HepG2 (cell line): ENCODE data around the gene NPC2. TPM values are rescaled to one million over a fixed set of nuclear protein-coding genes. Genes with fewer than 3 reads are reported as not detected.

ENCODE experiments used
- RAD21 ChIP-seq: fragments of 450-650 bp; formaldehyde crosslinking; IDR thresholded peaks from 2 replicates; pipeline ENCODE4 v1.5.0; 2020; ENCODE audit warnings: mild to moderate bottlenecking
- SSRP1 ChIP-seq: IDR thresholded peaks from 2 replicates; pipeline ENCODE4 v1.6.1; 2016; ENCODE audit warnings: control low read depth
- polyA plus RNA-seq, 8 experiments: library from polyadenylated mRNA; depleted of rRNA in 3 of 8; stranded (reverse) in 7 of 8; unstranded in 1 of 8; fragments of >200 nt; fragmentation: Illumina TruSeq in 4 of 8; extraction: Trizol in 4 of 8; gene quantifications; 2 replicates each; pipeline versions ENCODE4 v1.2.1 to v1.2.3, GENCODE V29; 2011 to 2016; ENCODE audit warnings: low read depth in 4 of 8, missing spikeins in 1 of 8, mixed read lengths in 1 of 8; ENCODE audit not compliant: insufficient read depth in 1 of 8
- total RNA-seq, 5 experiments: library from RNA; depleted of rRNA; stranded (reverse); fragments of >200 nt; fragmentation: Illumina TruSeq; extraction: Trizol; gene quantifications; 2 replicates each; pipeline ENCODE4 v1.2.3, GENCODE V29; 2016; ENCODE audit warnings: low read depth in 1 of 5
- TF ChIP-seq, protein P1 (sequence below): sonication (generic); formaldehyde crosslinking; IDR thresholded peaks from one replicate; pipeline ENCODE4 v1.5.1; 2020; ENCODE audit warnings: mild to moderate bottlenecking, missing genetic modification reagents; ENCODE audit errors: not compliant biosample characterization

The NPC2 gene
- total and polyA plus RNA-seq, 2 of the 13 experiments (the other 11 are each of a cell fraction or from before 2014, with no cell fraction given) = 132 to 164 TPM

DNA sequence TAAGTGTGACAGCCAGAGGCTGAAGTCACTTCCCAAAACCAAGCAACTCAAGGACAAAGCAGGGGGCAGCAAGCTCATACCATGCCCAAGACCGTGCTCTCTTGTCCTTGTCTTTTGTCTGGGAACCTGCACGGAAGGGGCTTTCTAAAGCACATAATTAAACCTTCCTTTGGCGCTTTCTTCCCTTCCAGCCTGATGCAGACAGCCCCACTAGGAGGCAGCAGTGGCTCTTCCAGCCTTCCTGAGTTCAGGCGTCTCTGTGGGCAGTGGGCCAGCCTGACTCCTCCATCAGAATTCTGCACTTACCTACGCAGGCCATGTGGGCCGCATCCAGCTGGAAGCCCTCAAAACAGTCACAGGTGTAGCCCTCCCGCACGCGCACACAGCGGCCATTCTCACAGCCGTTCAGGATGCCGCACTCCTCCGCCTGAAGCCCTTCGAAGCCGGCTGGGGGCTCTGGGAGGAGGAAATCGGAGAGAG is 8.1 kb upstream of the NPC2 start (continued):
- TF ChIP-seq, protein P1, sequence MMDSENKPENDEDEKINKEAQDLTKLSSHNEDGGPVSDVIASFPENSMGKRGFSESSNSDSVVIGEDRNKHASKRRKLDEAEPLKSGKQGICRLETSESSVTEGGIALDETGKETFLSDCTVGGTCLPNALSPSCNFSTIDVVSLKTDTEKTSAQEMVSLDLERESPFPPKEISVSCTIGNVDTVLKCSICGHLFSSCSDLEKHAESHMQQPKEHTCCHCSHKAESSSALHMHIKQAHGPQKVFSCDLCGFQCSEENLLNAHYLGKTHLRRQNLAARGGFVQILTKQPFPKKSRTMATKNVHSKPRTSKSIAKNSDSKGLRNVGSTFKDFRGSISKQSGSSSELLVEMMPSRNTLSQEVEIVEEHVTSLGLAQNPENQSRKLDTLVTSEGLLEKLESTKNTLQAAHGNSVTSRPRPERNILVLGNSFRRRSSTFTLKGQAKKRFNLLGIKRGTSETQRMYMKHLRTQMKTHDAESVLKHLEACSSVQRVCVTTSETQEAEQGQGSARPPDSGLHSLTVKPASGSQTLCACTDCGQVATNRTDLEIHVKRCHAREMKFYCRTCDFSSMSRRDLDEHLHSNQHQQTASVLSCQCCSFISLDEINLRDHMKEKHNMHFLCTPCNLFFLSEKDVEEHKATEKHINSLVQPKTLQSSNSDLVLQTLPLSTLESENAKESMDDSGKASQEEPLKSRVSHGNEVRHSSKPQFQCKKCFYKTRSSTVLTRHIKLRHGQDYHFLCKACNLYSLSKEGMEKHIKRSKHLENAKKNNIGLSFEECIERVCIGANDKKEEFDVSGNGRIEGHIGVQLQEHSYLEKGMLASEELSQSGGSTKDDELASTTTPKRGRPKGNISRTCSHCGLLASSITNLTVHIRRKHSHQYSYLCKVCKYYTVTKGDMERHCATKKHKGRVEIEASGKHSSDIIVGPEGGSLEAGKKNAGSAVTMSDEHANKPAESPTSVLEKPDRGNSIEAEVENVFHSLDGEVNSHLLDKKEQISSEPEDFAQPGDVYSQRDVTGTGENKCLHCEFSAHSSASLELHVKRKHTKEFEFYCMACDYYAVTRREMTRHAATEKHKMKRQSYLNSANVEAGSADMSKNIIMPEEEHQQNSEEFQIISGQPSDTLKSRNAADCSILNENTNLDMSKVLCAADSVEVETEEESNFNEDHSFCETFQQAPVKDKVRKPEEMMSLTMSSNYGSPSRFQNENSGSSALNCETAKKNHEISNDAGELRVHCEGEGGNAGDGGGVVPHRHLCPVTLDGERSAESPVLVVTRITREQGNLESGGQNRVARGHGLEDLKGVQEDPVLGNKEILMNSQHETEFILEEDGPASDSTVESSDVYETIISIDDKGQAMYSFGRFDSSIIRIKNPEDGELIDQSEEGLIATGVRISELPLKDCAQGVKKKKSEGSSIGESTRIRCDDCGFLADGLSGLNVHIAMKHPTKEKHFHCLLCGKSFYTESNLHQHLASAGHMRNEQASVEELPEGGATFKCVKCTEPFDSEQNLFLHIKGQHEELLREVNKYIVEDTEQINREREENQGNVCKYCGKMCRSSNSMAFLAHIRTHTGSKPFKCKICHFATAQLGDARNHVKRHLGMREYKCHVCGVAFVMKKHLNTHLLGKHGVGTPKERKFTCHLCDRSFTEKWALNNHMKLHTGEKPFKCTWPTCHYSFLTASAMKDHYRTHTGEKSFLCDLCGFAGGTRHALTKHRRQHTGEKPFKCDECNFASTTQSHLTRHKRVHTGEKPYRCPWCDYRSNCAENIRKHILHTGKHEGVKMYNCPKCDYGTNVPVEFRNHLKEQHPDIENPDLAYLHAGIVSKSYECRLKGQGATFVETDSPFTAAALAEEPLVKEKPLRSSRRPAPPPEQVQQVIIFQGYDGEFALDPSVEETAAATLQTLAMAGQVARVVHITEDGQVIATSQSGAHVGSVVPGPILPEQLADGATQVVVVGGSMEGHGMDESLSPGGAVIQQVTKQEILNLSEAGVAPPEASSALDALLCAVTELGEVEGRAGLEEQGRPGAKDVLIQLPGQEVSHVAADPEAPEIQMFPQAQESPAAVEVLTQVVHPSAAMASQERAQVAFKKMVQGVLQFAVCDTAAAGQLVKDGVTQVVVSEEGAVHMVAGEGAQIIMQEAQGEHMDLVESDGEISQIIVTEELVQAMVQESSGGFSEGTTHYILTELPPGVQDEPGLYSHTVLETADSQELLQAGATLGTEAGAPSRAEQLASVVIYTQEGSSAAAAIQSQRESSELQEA (CRISPR knock-in tag) = no peak
- TF ChIP-seq RAD21 (CRISPR knock-in tag) = peak; percentile 49; the same call in 1 of the 2 replicates
- no peak for TF ChIP-seq SSRP1 (CRISPR knock-in tag)
